Activated CD8-positive, alpha-beta T cell treated with anti-CD3 and anti-CD28 coated beads for 36 hours (primary cell): ENCODE results near the gene STIMATE. TPM values are rescaled to one million over a fixed set of nuclear protein-coding genes. Genes with fewer than 3 reads are reported as not detected.

ENCODE experiments used
- ATAC-seq: fragments of 200-7000 bp; cut with Tn5 transposase; one replicate; pipeline ENCODE4 v1.10.0; 2021; ENCODE audit warnings: mild to moderate bottlenecking, moderate library complexity
- CTCF ChIA-PET: fragments of 350-600 bp; sonication (Branson Sonifier 250); formaldehyde crosslinking; loops from one replicate; lab custom pipeline; 2021; ENCODE audit warnings: antibody characterized with exemption; lab: Charles Lee
- POLR2A ChIA-PET: fragments of 350-600 bp; sonication (Branson Sonifier 250); formaldehyde crosslinking; loops from one replicate; lab custom pipeline; 2021; ENCODE audit warnings: antibody characterized with exemption; lab: Charles Lee
- DNase-seq: peaks from one replicate; pipeline ENCODE4 v3.0.0-alpha.2; 2020
- H3K27ac Mint-ChIP-seq: one replicate; pipeline ENCODE4 v1.8.0; 2021; ENCODE audit warnings: mild to moderate bottlenecking, mixed read lengths
- H3K27me3 Mint-ChIP-seq: one replicate; pipeline ENCODE4 v1.8.0; 2021; ENCODE audit warnings: mixed read lengths
- H3K36me3 Mint-ChIP-seq: one replicate; pipeline ENCODE4 v1.8.0; 2021; ENCODE audit warnings: low read depth, mixed read lengths
- H3K4me1 Mint-ChIP-seq: one replicate; pipeline ENCODE4 v1.8.0; 2021; ENCODE audit warnings: low read depth, mixed read lengths
- H3K4me3 Mint-ChIP-seq: one replicate; pipeline ENCODE4 v1.8.0; 2021; ENCODE audit warnings: mild to moderate bottlenecking, moderate library complexity, mixed read lengths
- H3K9me3 Mint-ChIP-seq: one replicate; pipeline ENCODE4 v1.8.0; 2021; ENCODE audit warnings: mixed read lengths
- CTCF ChIP-seq: fragments of 200-600 bp; IDR thresholded peaks from one replicate; pipeline ENCODE4 v1.8.0; 2022; ENCODE audit warnings: antibody characterized with exemption, mild to moderate bottlenecking
- intact Hi-C: fragments of 100-400 bp; cut with micrococcal nuclease; formaldehyde crosslinking; loops from one replicate; pipeline ENCODE4 v1.10.0; 2022
- total RNA-seq, 2 experiments: library from RNA; stranded (reverse); gene quantifications; one replicate each; pipeline ENCODE4 v1.2.3, GENCODE V29; 2021

Gene STIMATE
- total RNA-seq, 2 experiments from 2014 or later = 17.3 to 18.3 TPM

DNA sequence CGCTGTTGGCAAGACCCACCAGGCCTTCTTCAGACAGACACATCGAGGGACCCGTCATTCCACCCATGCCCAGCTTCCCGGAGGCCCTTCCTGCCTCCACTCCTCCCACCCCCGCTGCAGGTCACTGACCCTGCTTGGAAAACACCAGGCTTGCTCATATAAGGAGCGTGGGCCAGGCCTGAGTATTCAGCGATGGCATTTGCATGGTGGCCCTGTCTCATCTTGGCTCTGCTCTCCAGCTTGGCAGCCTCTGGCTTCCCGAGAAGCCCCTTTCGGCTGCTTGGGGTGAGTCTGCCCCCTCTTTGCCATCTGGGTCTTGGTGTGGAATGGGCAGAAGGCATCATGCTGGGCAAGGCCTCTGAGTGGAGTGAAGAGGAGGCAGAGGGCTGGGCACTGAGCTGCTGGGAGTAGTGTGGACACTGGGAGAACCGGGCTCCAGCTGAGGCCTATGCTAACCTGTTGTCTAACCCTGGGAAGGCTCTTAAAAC is 102.7 kb downstream of the STIMATE start, which contains the start of gene ITIH3:
Gene ITIH3, plus strand, starts transcription at position 185 of the 488 bp plus-strand sequence. Its CDS starts 8 bp downstream, at position 193.
- Mint-ChIP-seq H3K4me1 (no peaks in the 10 kb centered on the region), H3K36me3 (no peaks in the 10 kb centered on the region), H3K4me3 (no peak within 1 kb of the TSS), H3K27me3 (no peaks in the 10 kb centered on the region), H3K9me3 (no peaks in the 10 kb centered on the region), H3K27ac (no peak within 1 kb of the TSS)
- intact Hi-C loops = no loop called here
- CTCF ChIA-PET = interaction anchor here (1.1 kb wide), 1 partner anchor 22 kb away, joined by 4 read pairs; no protein-coding TSS in a partner anchor
- POLR2A ChIA-PET = interaction anchor here (0.6 kb wide), 1 partner anchor 57 kb away, joined by 3 read pairs; no protein-coding TSS in a partner anchor
- DNase-seq (no peak), ATAC-seq (no peak)
- no peak for TF ChIP-seq CTCF

GRCh38 chr3:52793702-52794611 is 103.4 kb downstream of the STIMATE start:
- Mint-ChIP-seq H3K36me3 (no peaks in the 10 kb centered on the region), H3K27me3 (no peaks in the 10 kb centered on the region), H3K4me3 (no peak overlapping the region), H3K9me3 (no peaks in the 10 kb centered on the region), H3K27ac (no peak overlapping the region), H3K4me1 (no peaks in the 10 kb centered on the region)
- POLR2A ChIA-PET = interaction anchor here (0.6 to 1.1 kb wide), 2 partner anchors 23 to 56 kb away, joined by 3 read pairs; partner anchors contain the start of gene NEK4
- no peak for ATAC-seq
- intact Hi-C loops = no loop called here
- CTCF ChIA-PET = interaction anchor here (0.8 to 1.1 kb wide), 2 partner anchors 23 to 26 kb away, joined by 3 to 4 read pairs; no protein-coding TSS in a partner anchor
- no peak for DNase-seq
- no peak for TF ChIP-seq CTCF

- no peaks in the 10 kb centered on the region for H3K9me3 Mint-ChIP-seq
- no peak overlapping the region for H3K4me3 Mint-ChIP-seq
- POLR2A ChIA-PET = interaction anchor here (1.0 to 1.1 kb wide), 2 partner anchors 22 to 156 kb away, joined by 3 to 4 read pairs; partner anchors contain the start of gene NEK4
- H3K36me3 Mint-ChIP-seq = no peaks in the 10 kb centered on the region
- intact Hi-C loops = no loop called here
- H3K4me1 Mint-ChIP-seq = no peaks in the 10 kb centered on the region
- DNase-seq (no peak), ATAC-seq (no peak)
- CTCF ChIA-PET = interaction anchor here (0.8 kb wide), 1 partner anchor 27 kb away, joined by 3 read pairs; no protein-coding TSS in a partner anchor
- TF ChIP-seq CTCF = no peak
- H3K27ac Mint-ChIP-seq = no peak overlapping the region
- H3K27me3 Mint-ChIP-seq = no peaks in the 10 kb centered on the region
Observed at GRCh38 chr3:52792961-52793695, 104.2 kb downstream of the STIMATE start.

DNA sequence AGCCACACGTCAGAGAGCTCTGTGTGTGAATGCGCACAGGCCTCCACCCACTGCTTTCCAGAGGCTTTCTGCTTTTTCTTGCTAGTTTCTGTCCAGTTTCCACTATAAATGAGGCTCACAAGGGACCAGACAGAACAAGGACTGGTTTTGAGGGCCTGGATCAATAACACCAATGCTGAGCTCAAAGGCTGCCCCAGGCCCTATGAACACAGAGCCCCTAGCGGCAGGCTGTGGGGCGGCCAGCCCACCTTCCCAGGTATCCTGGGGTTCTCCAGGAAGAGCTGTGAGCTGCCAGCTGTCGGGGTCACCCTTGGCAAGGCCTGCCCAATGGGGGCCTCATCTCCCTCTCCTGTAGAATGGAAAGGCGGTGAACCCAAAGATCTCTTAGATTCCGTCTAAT is 104.9 kb downstream of the STIMATE start:
- H3K9me3 Mint-ChIP-seq = no peaks in the 10 kb centered on the region
- no peaks in the 10 kb centered on the region for H3K27me3 Mint-ChIP-seq
- POLR2A ChIA-PET = interaction anchor here (1.0 kb wide), 1 partner anchor 156 kb away, joined by 4 read pairs; no protein-coding TSS in a partner anchor
- intact Hi-C loops = no loop called here
- H3K36me3 Mint-ChIP-seq = no peaks in the 10 kb centered on the region
- no peaks in the 10 kb centered on the region for H3K4me1 Mint-ChIP-seq
- H3K4me3 Mint-ChIP-seq = no peak overlapping the region
- ATAC-seq (no peak), DNase-seq (no peak)
- CTCF ChIA-PET = interaction anchor here (1.1 kb wide), 1 partner anchor 73 kb away, joined by 3 read pairs; no protein-coding TSS in a partner anchor
- no peak overlapping the region for H3K27ac Mint-ChIP-seq
- TF ChIP-seq CTCF = no peak
